ENCODE measurements around the gene ABCC11.

Gene ABCC11

GRCh38 chr16:48146131-48146530 lies 101.2 kb downstream of the ABCC11 start:
- TF ChIP-seq GATA3 (IDR thresholded peaks at IDR 0.05; ENCODE audit: low read depth, low read length): no peak

- TF ChIP-seq GATA2 (IDR thresholded peaks at IDR 0.05; ENCODE audit: low read depth, low read length) (no peak), GATA3 (IDR thresholded peaks at IDR 0.05; ENCODE audit: low read depth, low read length) (no peak)
Observed at GRCh38 chr16:48143812-48144368, 103.4 kb downstream of the ABCC11 start.

GRCh38 chr16:48140821-48141220 lies 106.5 kb downstream of the ABCC11 start:
- TF ChIP-seq GATA3 (IDR thresholded peaks at IDR 0.05; ENCODE audit: low read depth, low read length) (no peak), GATA2 (IDR thresholded peaks at IDR 0.05; ENCODE audit: low read depth, low read length) (no peak)

GRCh38 chr16:48139517-48139916 lies 107.8 kb downstream of the ABCC11 start:
- TF ChIP-seq GATA3 (IDR thresholded peaks at IDR 0.05; ENCODE audit: low read depth, low read length) (no peak), GATA2 (IDR thresholded peaks at IDR 0.05; ENCODE audit: low read depth, low read length) (no peak)

- TF ChIP-seq GATA3 (IDR thresholded peaks at IDR 0.05; ENCODE audit: low read depth, low read length): no peak
Observed at GRCh38 chr16:48138543-48138942, 108.8 kb downstream of the ABCC11 start.

- TF ChIP-seq GATA2 (IDR thresholded peaks at IDR 0.05; ENCODE audit: low read depth, low read length) (no peak), GATA3 (IDR thresholded peaks at IDR 0.05; ENCODE audit: low read depth, low read length) (no peak)
Observed at GRCh38 chr16:48137822-48138221, 109.5 kb downstream of the ABCC11 start.

- TF ChIP-seq GATA3 (IDR thresholded peaks at IDR 0.05; ENCODE audit: low read depth, low read length): no peak
- no peak for TF ChIP-seq GATA2 (IDR thresholded peaks at IDR 0.05; ENCODE audit: low read depth, low read length)
Observed at GRCh38 chr16:48136547-48137360, 110.6 kb downstream of the ABCC11 start.

GRCh38 chr16:48133455-48134211 lies 113.7 kb downstream of the ABCC11 start:
- TF ChIP-seq GATA3 (IDR thresholded peaks at IDR 0.05; ENCODE audit: low read depth, low read length) (no peak), GATA2 (IDR thresholded peaks at IDR 0.05; ENCODE audit: low read depth, low read length) (no peak)

GRCh38 chr16:48132696-48133095 lies 114.6 kb downstream of the ABCC11 start:
- no peak for TF ChIP-seq GATA2 (IDR thresholded peaks at IDR 0.05; ENCODE audit: low read depth, low read length)
- TF ChIP-seq GATA3 (IDR thresholded peaks at IDR 0.05; ENCODE audit: low read depth, low read length): no peak

GRCh38 chr16:48131201-48131935 lies 116.0 kb downstream of the ABCC11 start:
- no peak for TF ChIP-seq GATA3 (IDR thresholded peaks at IDR 0.05; ENCODE audit: low read depth, low read length)
- no peak for TF ChIP-seq GATA2 (IDR thresholded peaks at IDR 0.05; ENCODE audit: low read depth, low read length)

GRCh38 chr16:48129926-48130325 lies 117.4 kb downstream of the ABCC11 start:
- TF ChIP-seq GATA3 (IDR thresholded peaks at IDR 0.05; ENCODE audit: low read depth, low read length) (no peak), GATA2 (IDR thresholded peaks at IDR 0.05; ENCODE audit: low read depth, low read length) (no peak)

- TF ChIP-seq GATA2 (IDR thresholded peaks at IDR 0.05; ENCODE audit: low read depth, low read length) (no peak), GATA3 (IDR thresholded peaks at IDR 0.05; ENCODE audit: low read depth, low read length) (no peak)
Observed at GRCh38 chr16:48128769-48129168, 118.6 kb downstream of the ABCC11 start.

- TF ChIP-seq GATA3 (IDR thresholded peaks at IDR 0.05; ENCODE audit: low read depth, low read length): no peak
- no peak for TF ChIP-seq GATA2 (IDR thresholded peaks at IDR 0.05; ENCODE audit: low read depth, low read length)
Observed at GRCh38 chr16:48126801-48127644, 120.3 kb downstream of the ABCC11 start.

Data from SH-SY5Y (cell line).